ENCODE results near the gene UNC93A. TPM values are rescaled to one million over a fixed set of nuclear protein-coding genes. Genes with fewer than 3 reads are reported as not detected.
"Not testable (repeated sequence)": the region's sequence is repeated elsewhere in the genome, so short reads cannot be mapped to it uniquely, and the experiment has no call there.

UNC93A gene
- total RNA-seq, 6 experiments from 2014 or later = not detected

GRCh38 chr6:167311286-167311685 is 20.2 kb downstream of the UNC93A start:
- DNase-seq = no peak
- no peak overlapping the region for H3K4me3 Mint-ChIP-seq
- peaks cover 51% of the 10 kb centered on the region for H3K9me3 Mint-ChIP-seq
- peaks cover 10% of the 10 kb centered on the region for H3K36me3 Mint-ChIP-seq (ENCODE audit: low read depth)
- H3K27me3 Mint-ChIP-seq (ENCODE audit: insufficient read depth) = peaks cover 2% of the 10 kb centered on the region
- TF ChIP-seq CTCF (IDR thresholded peaks at IDR 0.05) = no peak
- no peaks in the 10 kb centered on the region for H3K4me1 Mint-ChIP-seq (ENCODE audit: low read depth)
- no peak overlapping the region for H3K27ac Mint-ChIP-seq

- H3K27ac Mint-ChIP-seq; H3K4me1 Mint-ChIP-seq (ENCODE audit: low read depth); H3K4me3 Mint-ChIP-seq; H3K27me3 Mint-ChIP-seq (ENCODE audit: insufficient read depth); DNase-seq: not testable (repeated sequence)
- H3K36me3 Mint-ChIP-seq (ENCODE audit: low read depth) = peaks cover 10% of the 10 kb centered on the region
- peaks cover 50% of the 10 kb centered on the region for H3K9me3 Mint-ChIP-seq
Measured at GRCh38 chr6:167311691-167312090, 20.6 kb downstream of the UNC93A start.

DNA sequence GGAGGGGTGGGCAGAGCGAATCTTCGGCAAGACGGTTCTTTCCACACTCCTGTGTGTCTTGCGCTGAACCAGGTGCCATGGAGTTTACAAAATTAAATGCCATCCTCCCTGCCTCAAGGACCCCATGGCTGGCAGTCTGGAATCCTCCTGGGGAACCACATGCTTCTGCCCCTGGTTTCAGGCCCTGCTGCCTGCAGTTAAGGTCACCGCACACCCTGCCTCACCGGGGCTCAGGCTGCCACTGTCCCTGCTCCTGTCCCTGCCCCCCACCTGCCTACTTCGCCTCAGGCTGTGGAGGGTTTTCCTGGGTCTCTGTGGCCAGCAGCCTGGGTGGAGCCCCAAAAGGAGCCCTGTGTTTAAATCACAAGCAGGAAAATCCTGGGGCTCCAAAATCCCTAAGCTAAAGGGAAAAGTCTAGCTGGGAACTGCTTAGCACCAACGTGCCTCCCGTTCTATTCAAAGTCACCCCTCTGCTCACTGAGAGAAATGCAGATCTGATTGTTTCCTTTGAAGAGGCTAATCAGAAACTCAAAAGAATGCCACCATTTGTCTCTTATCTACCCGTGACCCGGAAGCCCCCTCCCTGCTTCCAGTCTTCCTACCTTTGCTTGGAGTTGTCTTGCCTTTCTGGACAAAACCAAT is 23.2 kb downstream of the UNC93A start:
- H3K4me3 Mint-ChIP-seq = no peak overlapping the region
- no peak for TF ChIP-seq CTCF (IDR thresholded peaks at IDR 0.05)
- DNase-seq = no peak
- peaks cover 2% of the 10 kb centered on the region for H3K27me3 Mint-ChIP-seq (ENCODE audit: insufficient read depth)
- H3K4me1 Mint-ChIP-seq (ENCODE audit: low read depth) = no peaks in the 10 kb centered on the region
- H3K27ac Mint-ChIP-seq = no peak overlapping the region
- H3K9me3 Mint-ChIP-seq = peaks cover 49% of the 10 kb centered on the region
- H3K36me3 Mint-ChIP-seq (ENCODE audit: low read depth) = peaks cover 5% of the 10 kb centered on the region

DNA sequence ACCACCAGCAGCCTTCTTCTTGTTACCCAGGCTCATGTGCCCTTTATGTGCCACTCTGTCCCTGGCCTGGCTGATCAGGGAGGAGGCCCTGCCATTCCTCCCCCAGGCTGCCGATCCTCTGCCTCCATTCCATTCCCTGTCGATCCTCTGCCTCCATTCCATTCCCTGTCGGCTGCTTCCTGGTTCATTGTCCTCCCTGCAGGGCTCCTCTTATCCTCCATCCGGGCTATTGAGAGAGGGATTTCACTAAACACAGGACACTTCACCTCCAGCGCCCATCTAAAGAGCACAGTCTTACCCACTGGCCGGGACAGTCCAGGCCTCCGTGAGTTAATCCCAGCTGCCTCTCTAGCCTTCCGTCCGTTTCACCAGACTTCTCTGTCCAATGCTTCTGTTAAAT is 26.1 kb downstream of the UNC93A start:
- H3K4me1 Mint-ChIP-seq (ENCODE audit: low read depth) = no peaks in the 10 kb centered on the region
- TF ChIP-seq CTCF (IDR thresholded peaks at IDR 0.05) = no peak
- no peak overlapping the region for H3K27ac Mint-ChIP-seq
- no peak overlapping the region for H3K4me3 Mint-ChIP-seq
- peaks cover 8% of the 10 kb centered on the region for H3K36me3 Mint-ChIP-seq (ENCODE audit: low read depth)
- H3K27me3 Mint-ChIP-seq (ENCODE audit: insufficient read depth) = peaks cover 2% of the 10 kb centered on the region
- peaks cover 47% of the 10 kb centered on the region for H3K9me3 Mint-ChIP-seq
- DNase-seq = no peak

GRCh38 chr6:167318354-167318753 is 27.2 kb downstream of the UNC93A start:
- H3K9me3 Mint-ChIP-seq = peaks cover 51% of the 10 kb centered on the region
- DNase-seq; H3K4me1 Mint-ChIP-seq (ENCODE audit: low read depth); H3K27ac Mint-ChIP-seq; H3K4me3 Mint-ChIP-seq; H3K27me3 Mint-ChIP-seq (ENCODE audit: insufficient read depth); H3K36me3 Mint-ChIP-seq (ENCODE audit: low read depth): not testable (repeated sequence)

GRCh38 chr6:167318856-167319255 is 27.7 kb downstream of the UNC93A start:
- H3K27me3 Mint-ChIP-seq (ENCODE audit: insufficient read depth); H3K4me1 Mint-ChIP-seq (ENCODE audit: low read depth); DNase-seq; H3K36me3 Mint-ChIP-seq (ENCODE audit: low read depth); H3K4me3 Mint-ChIP-seq; H3K27ac Mint-ChIP-seq: not testable (repeated sequence)
- peaks cover 51% of the 10 kb centered on the region for H3K9me3 Mint-ChIP-seq

DNA sequence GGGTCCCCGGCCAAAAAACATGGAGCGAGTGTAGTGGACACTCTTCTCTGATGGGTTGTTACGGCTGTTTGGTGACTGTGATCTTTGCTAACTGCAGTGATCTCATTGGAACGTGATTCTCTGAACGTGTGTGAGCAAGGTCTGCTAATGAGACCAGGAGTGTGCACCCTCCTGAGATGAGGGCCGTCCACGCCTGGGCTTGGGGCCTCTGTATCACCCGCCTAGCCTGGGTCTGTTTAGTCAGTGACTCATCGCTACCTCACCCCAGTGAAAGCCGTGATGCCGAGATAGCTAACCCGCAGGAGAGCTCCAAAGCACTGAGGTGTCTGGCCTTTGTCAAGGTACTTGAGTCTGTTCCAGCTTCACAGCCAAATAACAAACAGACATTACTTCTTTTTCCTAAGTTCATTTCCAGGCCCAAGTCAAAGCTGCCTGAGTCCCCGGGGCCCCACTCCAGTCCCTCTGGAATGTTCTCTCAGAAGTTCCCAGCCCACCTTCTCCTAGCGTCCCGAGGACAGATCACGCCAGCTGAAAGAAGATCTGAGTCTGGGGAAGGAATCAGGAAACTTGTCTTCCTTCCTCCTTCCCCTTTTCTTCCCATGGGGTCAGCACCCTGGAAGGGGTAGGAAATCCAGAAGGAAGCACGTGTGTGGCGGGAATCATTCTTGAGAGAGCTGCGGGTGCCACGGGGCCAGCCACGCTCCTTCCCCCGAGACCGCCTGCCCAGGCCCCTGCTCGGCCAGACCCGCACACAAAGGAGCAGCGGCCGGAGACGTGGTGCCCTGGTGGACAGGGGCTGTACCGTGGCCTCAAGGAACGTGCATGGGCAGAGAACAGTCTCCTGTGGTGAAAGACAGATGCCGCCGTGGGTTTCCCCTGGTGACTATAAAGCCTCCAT is 29.0 kb downstream of the UNC93A start:
- not testable (repeated sequence) for H3K4me3 Mint-ChIP-seq; H3K27ac Mint-ChIP-seq; H3K36me3 Mint-ChIP-seq (ENCODE audit: low read depth); H3K27me3 Mint-ChIP-seq (ENCODE audit: insufficient read depth); H3K4me1 Mint-ChIP-seq (ENCODE audit: low read depth); DNase-seq
- H3K9me3 Mint-ChIP-seq = peaks cover 51% of the 10 kb centered on the region

DNA sequence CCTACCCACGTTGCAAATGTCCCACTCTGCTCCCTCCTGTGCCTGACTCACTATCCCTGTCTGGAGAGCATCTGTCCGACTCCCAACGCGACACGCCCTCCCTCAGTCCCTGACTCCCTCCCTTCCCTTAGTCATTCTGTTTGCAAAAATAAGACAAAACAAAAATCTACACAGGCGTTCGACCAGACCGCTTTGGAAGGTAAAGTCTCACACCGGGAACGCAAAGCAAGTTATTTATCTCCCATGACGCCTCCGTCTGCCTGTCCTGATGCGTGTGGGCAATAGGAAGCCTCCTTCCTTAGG is 29.6 kb downstream of the UNC93A start:
- H3K4me1 Mint-ChIP-seq (ENCODE audit: low read depth); DNase-seq; H3K27me3 Mint-ChIP-seq (ENCODE audit: insufficient read depth); H3K4me3 Mint-ChIP-seq; H3K27ac Mint-ChIP-seq; H3K36me3 Mint-ChIP-seq (ENCODE audit: low read depth): not testable (repeated sequence)
- H3K9me3 Mint-ChIP-seq = peaks cover 55% of the 10 kb centered on the region

- not testable (repeated sequence) for H3K27me3 Mint-ChIP-seq (ENCODE audit: insufficient read depth); DNase-seq; H3K36me3 Mint-ChIP-seq (ENCODE audit: low read depth); H3K4me3 Mint-ChIP-seq; H3K4me1 Mint-ChIP-seq (ENCODE audit: low read depth); H3K27ac Mint-ChIP-seq
- H3K9me3 Mint-ChIP-seq = peaks cover 56% of the 10 kb centered on the region
Measured at GRCh38 chr6:167321185-167321584, 30.1 kb downstream of the UNC93A start.
